Thymus (tissue), 11 donors: Measurements from ENCODE around the gene RNF224. TPM values are rescaled to one million over a fixed set of nuclear protein-coding genes. Genes with fewer than 3 reads are reported as not detected.

ENCODE experiments used
- DNase-seq, 9 donors: peaks; one replicate each; pipeline ENCODE4 v3.0.0-alpha.2; 2013; ENCODE audit warnings: low spot score in 9 of 9, low read depth in 6 of 9, missing footprints in 1 of 9
- H3K27ac ChIP-seq, 2 donors: one replicate each; pipeline ENCODE4 v1.5.1; 2013; ENCODE audit warnings: control low read depth in 1 of 2, low read depth in 1 of 2, low read length in 1 of 2, mild to moderate bottlenecking in 1 of 2, moderate library complexity in 1 of 2
- H3K27me3 ChIP-seq, 2 donors: one replicate each; pipeline ENCODE4 v1.5.1; 2013; ENCODE audit warnings: low read length in 1 of 2; ENCODE audit not compliant: control insufficient read depth in 2 of 2, insufficient read depth in 1 of 2
- H3K36me3 ChIP-seq, 2 donors: one replicate each; pipeline ENCODE4 v1.5.1; 2013; ENCODE audit warnings: low read length in 1 of 2, mild to moderate bottlenecking in 1 of 2, moderate library complexity in 1 of 2; ENCODE audit not compliant: control insufficient read depth in 2 of 2, insufficient read depth in 2 of 2
- H3K4me1 ChIP-seq, 2 donors: one replicate each; pipeline ENCODE4 v1.5.1; 2013; ENCODE audit warnings: low read length in 2 of 2; ENCODE audit not compliant: control insufficient read depth in 2 of 2, insufficient read depth in 2 of 2
- H3K4me3 ChIP-seq, 2 donors: one replicate each; pipeline ENCODE4 v1.5.1; 2013; ENCODE audit warnings: low read length in 2 of 2, control low read depth in 1 of 2, mild to moderate bottlenecking in 1 of 2
- H3K9me3 ChIP-seq, 2 donors: one replicate each; pipeline ENCODE4 v1.5.1; 2013; ENCODE audit warnings: low read length in 1 of 2, mild to moderate bottlenecking in 1 of 2; ENCODE audit not compliant: control insufficient read depth in 2 of 2, insufficient read depth in 1 of 2
- WGBS: extraction: QIAGEN DNeasy Blood & Tissue Kit; methylation state at CpG from one replicate; pipeline ENCODE4 v1.1.7; 2013; 5-methylcytosine and 5-hydroxymethylcytosine counted together
- polyA plus RNA-seq: library from polyadenylated mRNA; stranded (reverse); fragments of 200-250 nt; gene quantifications from one replicate; pipeline ENCODE4 v1.2.3, GENCODE V29; 2013
- total RNA-seq: library from RNA; stranded (reverse); fragments of 120-200 nt; gene quantifications from one replicate; pipeline ENCODE4 v1.2.4, GENCODE V29; 2013
- donor health status: healthy.

Gene RNF224
- total and polyA plus RNA-seq, 2 donors, result 0.05 to 0.16 TPM

DNA sequence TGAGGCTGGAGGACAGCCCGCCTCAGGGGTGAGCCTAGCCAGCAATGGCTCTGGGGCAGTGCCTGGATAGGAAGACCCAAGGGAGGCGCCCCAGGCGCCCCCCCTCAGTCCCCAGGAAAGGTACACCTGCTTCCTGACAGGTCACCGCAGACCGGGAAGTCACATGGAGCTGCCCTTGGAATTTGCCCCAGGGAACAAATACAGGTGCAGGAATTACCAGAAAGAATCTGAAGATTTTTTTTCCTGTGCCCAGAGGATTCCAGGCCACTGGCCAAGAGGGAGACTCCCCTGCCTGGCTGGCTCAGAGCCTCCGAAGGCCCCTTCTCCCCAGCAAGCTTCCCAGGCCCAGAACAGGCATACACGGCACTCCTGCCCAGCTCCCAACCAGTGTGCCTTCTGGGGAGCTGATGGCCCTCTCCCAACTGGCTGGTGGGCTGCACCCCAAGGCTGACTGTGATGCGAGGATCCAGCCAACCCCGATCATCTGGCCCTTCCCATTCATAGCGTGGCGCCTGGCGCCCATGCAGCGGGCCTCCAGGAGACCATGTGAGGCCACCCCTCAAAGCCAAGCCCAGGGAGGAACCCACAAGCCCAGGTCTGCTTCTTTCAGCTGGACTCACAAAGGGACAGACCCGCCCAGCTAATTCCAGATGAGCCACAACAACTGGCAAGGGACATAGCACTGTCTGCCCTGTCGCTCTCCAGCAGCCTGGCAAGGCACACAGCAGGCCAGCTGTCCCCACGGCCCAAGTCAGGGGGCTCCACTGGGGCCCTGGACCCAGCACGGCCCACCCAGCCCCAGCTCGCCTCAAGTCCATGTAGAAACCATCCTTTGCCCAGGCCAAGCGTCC, 29.0 kb upstream of the RNF224 start:
- H3K27me3 ChIP-seq, result peaks cover 10 to 25% of the 10 kb centered on the region in 2 donors
- no peak for DNase-seq
- H3K4me1 ChIP-seq, result peaks cover 9 to 14% of the 10 kb centered on the region in 2 donors
- no peaks in the 10 kb centered on the region for H3K9me3 ChIP-seq
- H3K36me3 ChIP-seq, result no peaks in the 10 kb centered on the region
- no peak overlapping the region for H3K27ac ChIP-seq
- WGBS, result 95% methylated on average over 19 of the region's 19 CpGs
- H3K4me3 ChIP-seq, result no peak overlapping the region

- no peak overlapping the region for H3K4me3 ChIP-seq
- DNase-seq, result no peak
These were observed 28.4 kb upstream of the RNF224 start for GRCh38 chr9:137198902-137199283.

GRCh38 chr9:137199411-137200121, 27.7 kb upstream of the RNF224 start:
- Histone ChIP-seq H3K9me3 (no peaks in the 10 kb centered on the region), H3K27me3 (peaks cover 10 to 25% of the 10 kb centered on the region in 2 donors), H3K4me1 (peaks cover 18 to 22% of the 10 kb centered on the region in 2 donors), H3K27ac (no peak overlapping the region), H3K4me3 (peak overlapping the region in 1 of 2 donors; percentile 75), H3K36me3 (peaks cover 0 to 4% of the 10 kb centered on the region in 2 donors)
- no peak for DNase-seq
- 36% methylated on average over 51 of the region's 51 CpGs for WGBS

More at GRCh38 chr9:137198902-137199283, 28.4 kb upstream of the RNF224 start:
- Histone ChIP-seq H3K36me3 (peaks cover 0 to under 1% of the 10 kb centered on the region in 2 donors), H3K9me3 (no peaks in the 10 kb centered on the region), H3K27me3 (peaks cover 10 to 25% of the 10 kb centered on the region in 2 donors), H3K27ac (no peak overlapping the region), H3K4me1 (peaks cover 12 to 15% of the 10 kb centered on the region in 2 donors)
- WGBS, result 94% methylated on average over 11 of the region's 11 CpGs

DNA sequence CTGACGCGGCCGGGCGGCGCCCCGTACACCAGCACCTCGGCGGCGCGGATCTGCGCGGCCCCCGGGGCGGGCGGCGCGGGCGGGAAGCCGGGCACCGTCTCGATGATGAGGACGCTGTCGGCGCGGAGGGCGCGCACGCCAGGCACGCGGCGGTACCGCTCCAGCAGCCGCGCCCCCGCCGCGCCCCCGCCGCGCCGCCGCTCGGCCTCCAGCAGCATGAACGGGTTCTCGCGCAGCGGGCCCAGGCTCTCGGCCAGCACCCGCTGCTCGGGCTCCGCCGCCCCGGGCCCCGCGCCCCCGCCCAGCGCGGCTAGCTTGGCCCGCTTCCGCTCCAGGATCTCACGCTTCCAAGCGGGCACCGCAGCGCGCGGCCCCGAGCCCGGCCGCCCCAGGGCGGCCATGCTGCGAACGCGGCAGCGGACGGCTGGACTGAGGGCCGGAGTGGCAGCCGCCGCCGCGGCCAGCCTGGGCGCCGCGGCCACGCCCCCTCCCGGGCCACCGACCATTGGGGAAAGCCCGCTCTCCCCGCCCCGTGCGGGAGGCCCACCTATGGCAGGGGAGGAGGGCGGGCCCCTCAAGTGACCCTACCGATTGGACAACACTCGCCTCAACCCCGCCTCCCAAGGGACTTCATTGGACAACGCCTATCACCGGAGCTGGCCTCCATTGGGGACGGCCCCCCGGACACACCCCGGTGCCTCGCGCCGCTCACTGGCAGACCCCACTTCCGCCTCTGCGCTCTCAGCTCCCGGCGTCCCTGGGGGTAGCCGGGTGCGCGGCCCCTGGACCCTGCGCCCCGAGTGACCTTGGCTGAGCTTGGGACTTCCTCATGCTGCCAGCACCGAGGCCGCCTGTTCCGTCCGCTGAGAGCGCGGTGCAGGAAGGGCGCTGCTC, 26.7 kb upstream of the RNF224 start, which contains the start of gene TPRN:
TPRN (minus strand) TSS at position 431 of the 894 bp plus-strand sequence; CDS start at position 401, 30 bp downstream.
- H3K27me3 ChIP-seq, result peaks cover 10 to 25% of the 10 kb centered on the region in 2 donors
- H3K9me3 ChIP-seq, result peaks cover 0 to 5% of the 10 kb centered on the region in 2 donors
- peak; percentile 90 to 99 (median 96) for DNase-seq
- H3K36me3 ChIP-seq, result peaks cover 0 to 4% of the 10 kb centered on the region in 2 donors
- peak within 1 kb of the TSS; percentile 75 to 85 for H3K4me3 ChIP-seq
- WGBS, result under 1% methylated on average over 118 of the region's 118 CpGs
- peak within 1 kb of the TSS; percentile 45 to 72 for H3K27ac ChIP-seq
- H3K4me1 ChIP-seq, result peaks cover 22 to 23% of the 10 kb centered on the region in 2 donors

- Histone ChIP-seq H3K4me1 (peaks cover 24 to 27% of the 10 kb centered on the region in 2 donors), H3K4me3 (peak overlapping the region; percentile 75 to 85), H3K36me3 (peaks cover 0 to 4% of the 10 kb centered on the region in 2 donors), H3K9me3 (peaks cover 0 to 5% of the 10 kb centered on the region in 2 donors), H3K27ac (peak overlapping the region; percentile 45 to 72), H3K27me3 (peaks cover 10 to 25% of the 10 kb centered on the region in 2 donors)
- WGBS, result 34% methylated on average over 23 of the region's 23 CpGs
- no peak for DNase-seq
These were observed 26.0 kb upstream of the RNF224 start for GRCh38 chr9:137201205-137201868.

DNA sequence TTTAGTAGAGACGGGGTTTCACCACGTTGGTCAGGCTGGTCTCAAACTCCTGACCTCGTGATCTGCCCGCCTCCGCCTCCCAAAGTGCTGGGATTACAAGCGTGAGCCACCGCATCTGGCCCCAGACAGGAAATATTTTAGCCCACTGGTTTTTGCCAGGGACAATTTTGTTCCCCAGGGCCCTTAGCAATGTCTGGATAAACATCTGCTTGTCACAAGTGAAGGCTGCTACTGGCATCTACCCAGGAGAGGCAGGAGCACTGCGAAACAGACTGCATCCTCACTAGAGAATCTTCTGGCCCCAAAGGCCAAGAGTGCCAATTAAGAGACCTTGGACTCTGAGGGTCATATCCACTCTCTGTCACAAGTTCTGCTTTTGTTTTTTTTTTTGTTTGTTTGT, 24.3 kb upstream of the RNF224 start:
- H3K4me3 ChIP-seq, result no peak overlapping the region
- H3K27ac ChIP-seq, result no peak overlapping the region
- 96% methylated on average over 8 of the region's 8 CpGs for WGBS
- peaks cover 0 to 5% of the 10 kb centered on the region in 2 donors for H3K9me3 ChIP-seq
- peaks cover 0 to 6% of the 10 kb centered on the region in 2 donors for H3K36me3 ChIP-seq
- H3K27me3 ChIP-seq, result peaks cover 10 to 19% of the 10 kb centered on the region in 2 donors
- H3K4me1 ChIP-seq, result peaks cover 30 to 35% of the 10 kb centered on the region in 2 donors
- DNase-seq, result no peak

GRCh38 chr9:137204731-137205125, 22.6 kb upstream of the RNF224 start:
- DNase-seq, result no peak
- peaks cover 27 to 35% of the 10 kb centered on the region in 2 donors for H3K4me1 ChIP-seq
- WGBS, result 24% methylated on average over 21 of the region's 21 CpGs
- peaks cover 1 to 2% of the 10 kb centered on the region in 2 donors for H3K27me3 ChIP-seq
- peak overlapping the region; percentile 84 to 92 for H3K4me3 ChIP-seq
- peaks cover 7 to 10% of the 10 kb centered on the region in 2 donors for H3K36me3 ChIP-seq
- H3K9me3 ChIP-seq, result peaks cover 0 to 9% of the 10 kb centered on the region in 2 donors
- no peak overlapping the region for H3K27ac ChIP-seq
